Hepatocyte (in vitro differentiated cells): ENCODE measurements around the gene DUSP6. TPM values are rescaled to one million over a fixed set of nuclear protein-coding genes. Genes with fewer than 3 reads are reported as not detected.
A peak's percentile ranks its signal among the peaks of the same experiment; 100 is the strongest.

ENCODE experiments used
- DNase-seq: peaks from one replicate; pipeline ENCODE4 v3.0.0-alpha.2; 2016; ENCODE audit warnings: low spot score
- H2AFZ ChIP-seq: fragments of 200-600 bp; sonication (generic); 2 replicates; pipeline ENCODE4 v1.6.0; 2016; ENCODE audit warnings: antibody characterized with exemption, mild to moderate bottlenecking
- H3K27ac ChIP-seq: fragments of 200-600 bp; sonication (generic); 2 replicates; pipeline ENCODE4 v1.5.1; 2016; ENCODE audit warnings: mild to moderate bottlenecking
- H3K27me3 ChIP-seq: fragments of 200-600 bp; sonication (generic); 2 replicates; pipeline ENCODE4 v1.6.1; 2016
- H3K36me3 ChIP-seq: fragments of 200-600 bp; sonication (generic); replicated peaks from 2 replicates; pipeline ENCODE4 v1.5.1; 2016; ENCODE audit warnings: low read depth; ENCODE audit not compliant: insufficient read depth
- H3K4me1 ChIP-seq: fragments of 200-600 bp; sonication (generic); 2 replicates; pipeline ENCODE4 v1.5.1; 2016; ENCODE audit warnings: mild to moderate bottlenecking, moderate library complexity; ENCODE audit not compliant: insufficient read depth
- H3K4me2 ChIP-seq: fragments of 200-600 bp; sonication (generic); 2 replicates; pipeline ENCODE4 v1.6.0; 2016
- H3K4me3 ChIP-seq: fragments of 200-600 bp; sonication (generic); 2 replicates; pipeline ENCODE4 v1.5.1; 2016; ENCODE audit warnings: mild to moderate bottlenecking
- H3K79me2 ChIP-seq: fragments of 200-600 bp; sonication (generic); 2 replicates; pipeline ENCODE4 v1.6.0; 2017; ENCODE audit warnings: mild to moderate bottlenecking
- H3K9me2 ChIP-seq: fragments of 200-600 bp; sonication (generic); replicated peaks from 2 replicates; pipeline ENCODE4 v1.6.0; 2017; ENCODE audit warnings: mild to moderate bottlenecking; ENCODE audit not compliant: insufficient read depth
- H3K9me3 ChIP-seq: fragments of 200-600 bp; sonication (generic); 2 replicates; pipeline ENCODE4 v1.5.1; 2016; ENCODE audit warnings: low read depth, mild to moderate bottlenecking
- H4K20me1 ChIP-seq: fragments of 200-600 bp; sonication (generic); 2 replicates; pipeline ENCODE4 v1.6.0; 2016; ENCODE audit warnings: mild to moderate bottlenecking; ENCODE audit not compliant: insufficient read depth, poor library complexity, severe bottlenecking
- CTCF ChIP-seq: fragments of 200-600 bp; sonication (generic); IDR thresholded peaks from 2 replicates; pipeline ENCODE4 v1.5.1; 2016; ENCODE audit warnings: antibody characterized with exemption, mild to moderate bottlenecking; ENCODE audit not compliant: poor library complexity
- EZH2 ChIP-seq: fragments of 200-600 bp; sonication (generic); IDR thresholded peaks from 2 replicates; pipeline ENCODE4 v1.6.1; 2016; ENCODE audit warnings: antibody characterized with exemption, mild to moderate bottlenecking, borderline replicate concordance
- EZH2phosphoT487 ChIP-seq: fragments of 200-600 bp; sonication (generic); IDR thresholded peaks from one replicate; pipeline ENCODE4 v1.6.1; 2018; ENCODE audit warnings: antibody characterized with exemption, mild to moderate bottlenecking, low read depth, moderate library complexity; ENCODE audit not compliant: unreplicated experiment, severe bottlenecking
- WGBS: methylation state at CpG from one replicate; pipeline ENCODE4 v1.1.6; 2016; ENCODE audit warnings: low lambda C conversion rate; ENCODE audit errors: missing lambda C conversion rate; 5-methylcytosine and 5-hydroxymethylcytosine counted together
- polyA plus RNA-seq: library from polyadenylated mRNA; unstranded; fragments of >200 nt; fragmentation: Nextera tagmentation; extraction: Ambion mirVana; gene quantifications from 2 replicates; pipeline ENCODE4 v1.2.1, GENCODE V29; 2016
- total RNA-seq: library from RNA; depleted of rRNA; stranded (reverse); fragments of >200 nt; gene quantifications from 2 replicates; pipeline ENCODE4 v1.2.3, GENCODE V29; 2014

DUSP6 gene
- total and polyA plus RNA-seq, 2 experiments from 2014 or later = 51.8 to 52.5 TPM

- Histone ChIP-seq H4K20me1 (no peaks in the 10 kb centered on the region), H2AFZ (no peak overlapping the region), H3K27ac (peak overlapping the region; percentile 72), H3K9me3 (no peaks in the 10 kb centered on the region), H3K27me3 (no peaks in the 10 kb centered on the region), H3K9me2 (no peaks in the 10 kb centered on the region), H3K36me3 (no peaks in the 10 kb centered on the region), H3K79me2 (no peaks in the 10 kb centered on the region), H3K4me2 (no peak overlapping the region), H3K4me3 (no peak overlapping the region), H3K4me1 (peaks cover 50% of the 10 kb centered on the region)
- peak; percentile 45 for DNase-seq
- TF ChIP-seq EZH2phosphoT487 = no peak
- WGBS = 38% methylated on average over 3 of the region's 3 CpGs
These were observed 33.8 kb upstream of the DUSP6 start for GRCh38 chr12:89386138-89386537.

- no peaks in the 10 kb centered on the region for H3K27me3 ChIP-seq
- H3K9me2 ChIP-seq = no peaks in the 10 kb centered on the region
- no peak overlapping the region for H3K4me3 ChIP-seq
- H2AFZ ChIP-seq = no peak overlapping the region
- no peaks in the 10 kb centered on the region for H4K20me1 ChIP-seq
- H3K9me3 ChIP-seq = no peaks in the 10 kb centered on the region
- no peak for TF ChIP-seq CTCF
- TF ChIP-seq EZH2phosphoT487 = no peak
- no peak for TF ChIP-seq EZH2
- WGBS = 72% methylated on average over 3 of the region's 3 CpGs
- DNase-seq = no peak
- H3K4me1 ChIP-seq = peaks cover 49% of the 10 kb centered on the region
- peak overlapping the region; percentile 72 for H3K27ac ChIP-seq
- no peaks in the 10 kb centered on the region for H3K79me2 ChIP-seq
- peak overlapping the region; percentile 39 for H3K4me2 ChIP-seq
- no peaks in the 10 kb centered on the region for H3K36me3 ChIP-seq
These were observed 32.5 kb upstream of the DUSP6 start for GRCh38 chr12:89384807-89385206.

- Histone ChIP-seq H3K27me3 (no peaks in the 10 kb centered on the region), H4K20me1 (no peaks in the 10 kb centered on the region), H3K9me2 (no peaks in the 10 kb centered on the region), H3K4me1 (peaks cover 46% of the 10 kb centered on the region), H2AFZ (no peak overlapping the region), H3K27ac (peak overlapping the region; percentile 72), H3K36me3 (no peaks in the 10 kb centered on the region), H3K9me3 (no peaks in the 10 kb centered on the region), H3K79me2 (no peaks in the 10 kb centered on the region), H3K4me2 (peak overlapping the region; percentile 39), H3K4me3 (no peak overlapping the region)
- WGBS = 39% methylated on average over 8 of the region's 8 CpGs
- peak; percentile 56 for DNase-seq
- no peak for TF ChIP-seq EZH2phosphoT487
- TF ChIP-seq EZH2 = no peak
- no peak for TF ChIP-seq CTCF
These were observed 31.9 kb upstream of the DUSP6 start for GRCh38 chr12:89384050-89384758.

GRCh38 chr12:89383235-89384049 is 31.1 kb upstream of the DUSP6 start:
- Histone ChIP-seq H3K9me3 (no peaks in the 10 kb centered on the region), H3K79me2 (no peaks in the 10 kb centered on the region), H3K4me3 (no peak overlapping the region), H2AFZ (no peak overlapping the region), H4K20me1 (no peaks in the 10 kb centered on the region), H3K9me2 (no peaks in the 10 kb centered on the region), H3K4me2 (peak overlapping the region; percentile 39), H3K27ac (peak overlapping the region; percentile 72), H3K36me3 (no peaks in the 10 kb centered on the region), H3K27me3 (no peaks in the 10 kb centered on the region), H3K4me1 (peaks cover 52% of the 10 kb centered on the region)
- 69% methylated on average over 6 of the region's 6 CpGs for WGBS
- TF ChIP-seq EZH2 (no peak), EZH2phosphoT487 (no peak), CTCF (no peak)
- DNase-seq = no peak
